ENCODE results near the gene PCCA.

- TF ChIP-seq ZBTB44 (CRISPR knock-in tag; IDR thresholded peaks at IDR 0.05) (no peak), TRAFD1 (CRISPR knock-in tag; IDR thresholded peaks at IDR 0.05; ENCODE audit: borderline replicate concordance) (no peak), PBX2 (CRISPR knock-in tag; IDR thresholded peaks at IDR 0.05) (no peak)
Measured at GRCh38 chr13:100478107-100478809, 389.4 kb downstream of the PCCA start.
